Neural cell (in vitro differentiated cells): Measurements from ENCODE around the gene NOMO2.
"Not testable (repeated sequence)": the region's sequence is repeated elsewhere in the genome, so short reads cannot be mapped to it uniquely, and the experiment has no call there.

Source experiments
- CTCF ChIP-seq: fragments of 450-650 bp; IDR thresholded peaks from 2 replicates; pipeline ENCODE4 v1.5.1; 2014; ENCODE audit warnings: antibody characterized with exemption, mild to moderate bottlenecking, moderate library complexity; ENCODE audit not compliant: poor library complexity, severe bottlenecking
- EP300 ChIP-seq: fragments of 450-650 bp; conservative IDR thresholded peaks from 2 replicates; pipeline ENCODE4 v1.6.1; 2014; ENCODE audit warnings: antibody characterized with exemption, mild to moderate bottlenecking, moderate library complexity; ENCODE audit not compliant: poor library complexity, severe bottlenecking
- EZH2 ChIP-seq: fragments of 200-600, 300-800 bp; shearing (Covaris generic), sonication (generic); IDR thresholded peaks from 2 replicates; pipeline ENCODE4 v1.6.1; 2014; ENCODE audit warnings: antibody characterized with exemption, low read length, borderline replicate concordance, mild to moderate bottlenecking; ENCODE audit not compliant: insufficient read depth, poor library complexity, severe bottlenecking
- POLR2AphosphoS5 ChIP-seq: IDR thresholded peaks from 2 replicates; pipeline ENCODE4 v1.6.1; 2012
- REST ChIP-seq: IDR thresholded peaks from 2 replicates; pipeline ENCODE4 v1.6.1; 2012; ENCODE audit warnings: borderline replicate concordance
- TAF1 ChIP-seq: IDR thresholded peaks from 2 replicates; pipeline ENCODE4 v1.6.1; 2012; ENCODE audit warnings: low read depth

- TF ChIP-seq CTCF, TAF1, EZH2, REST, POLR2AphosphoS5, EP300: not testable (repeated sequence)
Observed at GRCh38 chr16:18544232-18545081, 17.4 kb downstream of the NOMO2 start.
